Medulla oblongata (tissue), 1 donor: ENCODE measurements around the gene EFNB3.

Source experiments
- DNase-seq: peaks from one replicate; pipeline ENCODE4 v3.0.0-alpha.2; 2015; ENCODE audit errors: extremely low spot score

EFNB3 gene

GRCh38 chr17:7717756-7718350, 12.9 kb downstream of the EFNB3 start:
- DNase-seq, result peak; percentile 35

GRCh38 chr17:7719661-7720060, 14.7 kb downstream of the EFNB3 start:
- no peak for DNase-seq

- DNase-seq, result no peak
Observed at GRCh38 chr17:7720125-7720524, 15.1 kb downstream of the EFNB3 start.

GRCh38 chr17:7721612-7722011, 16.6 kb downstream of the EFNB3 start:
- no peak for DNase-seq

GRCh38 chr17:7727886-7728285, 22.9 kb downstream of the EFNB3 start:
- DNase-seq, result no peak

- DNase-seq, result no peak
Observed at GRCh38 chr17:7729816-7730215, 24.8 kb downstream of the EFNB3 start.

GRCh38 chr17:7732981-7733539, 28.1 kb downstream of the EFNB3 start:
- no peak for DNase-seq

GRCh38 chr17:7737601-7738000, 32.6 kb downstream of the EFNB3 start:
- no peak for DNase-seq

GRCh38 chr17:7739746-7740145, 34.7 kb downstream of the EFNB3 start:
- no peak for DNase-seq

GRCh38 chr17:7740481-7741001, 35.5 kb downstream of the EFNB3 start:
- DNase-seq, result no peak

GRCh38 chr17:7742729-7743128, 37.7 kb downstream of the EFNB3 start:
- DNase-seq, result no peak

GRCh38 chr17:7744416-7744815, 39.4 kb downstream of the EFNB3 start:
- no peak for DNase-seq

- DNase-seq, result no peak
Observed at GRCh38 chr17:7745748-7746470, 40.9 kb downstream of the EFNB3 start.

- no peak for DNase-seq
Observed at GRCh38 chr17:7747635-7748071, 42.7 kb downstream of the EFNB3 start.

- DNase-seq, result no peak
Observed at GRCh38 chr17:7748076-7748775, 43.2 kb downstream of the EFNB3 start.

GRCh38 chr17:7750321-7750821, 45.4 kb downstream of the EFNB3 start:
- no peak for DNase-seq

GRCh38 chr17:7754656-7755055, 49.7 kb downstream of the EFNB3 start:
- DNase-seq, result no peak

GRCh38 chr17:7755095-7755890, 50.3 kb downstream of the EFNB3 start:
- DNase-seq, result no peak

- DNase-seq, result no peak
Observed at GRCh38 chr17:7756968-7757367, 52.0 kb downstream of the EFNB3 start.
